Mesenchymal stem cell (in vitro differentiated cells and primary cell): Measurements from ENCODE around the gene HERC3.
A peak's percentile ranks its signal among the peaks of the same experiment; 100 is the strongest.

Source experiments
- DNase-seq: peaks from one replicate; pipeline ENCODE4 v3.0.0-alpha.2; 2013
- H2AFZ ChIP-seq: one replicate; pipeline ENCODE4 v1.6.1; 2013; ENCODE audit warnings: low read depth, mild to moderate bottlenecking, control low read depth, inconsistent platforms, low read length, moderate library complexity
- H2AK5ac ChIP-seq: 2 replicates; pipeline ENCODE4 v1.6.1; 2013; ENCODE audit warnings: low read length, moderate library complexity, mild to moderate bottlenecking, inconsistent platforms; ENCODE audit not compliant: severe bottlenecking
- H2BK120ac ChIP-seq: one replicate; pipeline ENCODE4 v1.6.1; 2013; ENCODE audit warnings: low read depth, mild to moderate bottlenecking, inconsistent platforms, low read length, moderate library complexity
- H2BK12ac ChIP-seq, 2 experiments: one replicate each; pipeline ENCODE4 v1.6.1; 2013; ENCODE audit warnings: inconsistent platforms in 2 of 2, low read length in 2 of 2, mild to moderate bottlenecking in 2 of 2, moderate library complexity in 2 of 2, control low read depth in 1 of 2
- H2BK15ac ChIP-seq: one replicate; pipeline ENCODE4 v1.6.1; 2013; ENCODE audit warnings: mild to moderate bottlenecking, low read depth, inconsistent platforms; ENCODE audit not compliant: poor library complexity, severe bottlenecking
- H2BK5ac ChIP-seq: 2 replicates; pipeline ENCODE4 v1.6.1; 2013; ENCODE audit warnings: low read depth, mild to moderate bottlenecking, low read length, control low read depth, inconsistent platforms; ENCODE audit not compliant: poor library complexity, severe bottlenecking
- H3K14ac ChIP-seq, 2 experiments: one replicate each; pipeline ENCODE4 v1.6.1; 2013; ENCODE audit warnings: inconsistent platforms in 2 of 2, low read length in 2 of 2, control low read depth in 1 of 2, mild to moderate bottlenecking in 1 of 2, moderate library complexity in 1 of 2
- H3K18ac ChIP-seq, 2 experiments: one replicate each; pipeline ENCODE4 v1.6.1; 2013; ENCODE audit warnings: inconsistent platforms in 2 of 2, low read length in 2 of 2, control low read depth in 1 of 2, low read depth in 1 of 2, mild to moderate bottlenecking in 1 of 2
- H3K23ac ChIP-seq, 2 experiments: one replicate each; pipeline ENCODE4 v1.6.1; 2013; ENCODE audit warnings: inconsistent platforms in 2 of 2, low read length in 2 of 2, mild to moderate bottlenecking in 2 of 2, moderate library complexity in 2 of 2, control low read depth in 1 of 2
- H3K27ac ChIP-seq: 2 replicates; pipeline ENCODE4 v1.5.1; 2013; ENCODE audit warnings: mild to moderate bottlenecking, moderate library complexity, low read length, control low read depth, inconsistent platforms; ENCODE audit not compliant: poor library complexity, severe bottlenecking
- H3K27me3 ChIP-seq, 2 experiments: 2 replicates each; pipeline versions ENCODE4 v1.6.1 to v1.7.0; 2013; ENCODE audit warnings: low read length in 2 of 2, mild to moderate bottlenecking in 2 of 2, moderate library complexity in 2 of 2, control low read depth in 1 of 2, inconsistent platforms in 1 of 2; ENCODE audit not compliant: control insufficient read depth in 1 of 2, insufficient read depth in 1 of 2
- H3K36me3 ChIP-seq, 2 experiments: 2 replicates each; pipeline versions ENCODE4 v1.6.1 to v1.7.0; 2013; ENCODE audit warnings: low read length in 2 of 2, control low read depth in 1 of 2, inconsistent platforms in 1 of 2, low read depth in 1 of 2, mild to moderate bottlenecking in 1 of 2; ENCODE audit not compliant: insufficient read depth in 2 of 2, control insufficient read depth in 1 of 2
- H3K4ac ChIP-seq, 2 experiments: one replicate each; pipeline ENCODE4 v1.6.1; 2013; ENCODE audit warnings: inconsistent platforms in 2 of 2, low read length in 2 of 2, mild to moderate bottlenecking in 2 of 2, moderate library complexity in 2 of 2, control low read depth in 1 of 2, low read depth in 1 of 2
- H3K4me1 ChIP-seq: 2 replicates; pipeline ENCODE4 v1.6.1; 2013; ENCODE audit warnings: low read depth, low read length, control low read depth; ENCODE audit not compliant: control insufficient read depth, insufficient read depth
- H3K4me2 ChIP-seq: 2 replicates; pipeline ENCODE4 v1.6.1; 2013; ENCODE audit warnings: low read length, mild to moderate bottlenecking, inconsistent platforms; ENCODE audit not compliant: poor library complexity, severe bottlenecking
- H3K4me3 ChIP-seq, 2 experiments: 2 replicates each; pipeline versions ENCODE4 v1.5.1 to v1.7.0; 2013; ENCODE audit warnings: low read length in 2 of 2, mild to moderate bottlenecking in 2 of 2, control low read depth in 1 of 2, low read depth in 1 of 2; ENCODE audit not compliant: insufficient read depth in 1 of 2
- H3K79me1 ChIP-seq: replicated peaks from 2 replicates; pipeline ENCODE4 v1.6.1; 2013; ENCODE audit warnings: mild to moderate bottlenecking, control low read depth, low read length, inconsistent platforms; ENCODE audit not compliant: poor library complexity, severe bottlenecking
- H3K9ac ChIP-seq: 2 replicates; pipeline ENCODE4 v1.7.0; 2013; ENCODE audit warnings: mild to moderate bottlenecking, low read length, moderate library complexity
- H3K9me3 ChIP-seq: 2 replicates; pipeline ENCODE4 v1.7.0; 2013; ENCODE audit warnings: mild to moderate bottlenecking, low read length; ENCODE audit not compliant: control insufficient read depth
- H4K8ac ChIP-seq: one replicate; pipeline ENCODE4 v1.6.1; 2013; ENCODE audit warnings: inconsistent platforms, mild to moderate bottlenecking, low read length, moderate library complexity
- H4K91ac ChIP-seq: one replicate; pipeline ENCODE4 v1.6.1; 2013; ENCODE audit warnings: mild to moderate bottlenecking, low read length, inconsistent platforms
- WGBS: methylation state at CpG from one replicate; pipeline ENCODE4 v1.1.7; 2013; ENCODE audit warnings: mixed read lengths; 5-methylcytosine and 5-hydroxymethylcytosine counted together

HERC3 gene

GRCh38 chr4:88705223-88705622 is 112.9 kb downstream of the HERC3 start:
- H2AFZ ChIP-seq, result no peak overlapping the region
- no peak overlapping the region for H4K8ac ChIP-seq

GRCh38 chr4:88705805-88706492 is 113.7 kb downstream of the HERC3 start:
- H2BK15ac ChIP-seq, result no peak overlapping the region

More at GRCh38 chr4:88705223-88705622, 112.9 kb downstream of the HERC3 start:
- no peak for DNase-seq
- Histone ChIP-seq H3K14ac (no peak overlapping the region), H3K4ac (no peak overlapping the region), H3K4me2 (no peak overlapping the region), H3K27me3 (no peaks in the 10 kb centered on the region), H3K4me1 (no peaks in the 10 kb centered on the region), H3K79me1 (no peaks in the 10 kb centered on the region), H2BK15ac (no peak overlapping the region), H3K4me3 (no peak overlapping the region), H3K18ac (no peak overlapping the region), H3K36me3 (peaks cover 0 to 29% of the 10 kb centered on the region in 2 experiments), H2AK5ac (no peak overlapping the region), H3K9me3 (no peaks in the 10 kb centered on the region), H2BK120ac (no peak overlapping the region), H4K91ac (no peak overlapping the region), H2BK5ac (no peak overlapping the region), H3K9ac (no peak overlapping the region), H2BK12ac (no peak overlapping the region), H3K27ac (no peak overlapping the region), H3K23ac (no peak overlapping the region)

GRCh38 chr4:88706574-88706973 is 114.3 kb downstream of the HERC3 start:
- H4K8ac ChIP-seq, result no peak overlapping the region
- no peak overlapping the region for H3K18ac ChIP-seq
- no peak overlapping the region for H2AK5ac ChIP-seq
- H3K9me3 ChIP-seq, result no peaks in the 10 kb centered on the region
- H3K27ac ChIP-seq, result no peak overlapping the region
- no peak overlapping the region for H3K14ac ChIP-seq
- no peak overlapping the region for H2BK120ac ChIP-seq
- no peaks in the 10 kb centered on the region for H3K79me1 ChIP-seq
- H2AFZ ChIP-seq, result no peak overlapping the region
- H3K9ac ChIP-seq, result peak overlapping the region; percentile 74
- H3K4me1 ChIP-seq, result no peaks in the 10 kb centered on the region
- H3K4me3 ChIP-seq, result no peak overlapping the region
- H3K27me3 ChIP-seq, result no peaks in the 10 kb centered on the region
- no peak overlapping the region for H3K4ac ChIP-seq
- H3K23ac ChIP-seq, result no peak overlapping the region
- H4K91ac ChIP-seq, result no peak overlapping the region
- H2BK12ac ChIP-seq, result no peak overlapping the region
- H3K4me2 ChIP-seq, result no peak overlapping the region
- 83% methylated on average over 9 of the region's 9 CpGs for WGBS
- DNase-seq, result peak; percentile 51
- H2BK15ac ChIP-seq, result no peak overlapping the region
- no peak overlapping the region for H2BK5ac ChIP-seq
- H3K36me3 ChIP-seq, result peaks cover 0 to 40% of the 10 kb centered on the region in 2 experiments

More at GRCh38 chr4:88705805-88706492, 113.7 kb downstream of the HERC3 start:
- H3K4me2 ChIP-seq, result no peak overlapping the region
- peak overlapping the region; percentile 74 for H3K9ac ChIP-seq
- no peak overlapping the region for H2BK12ac ChIP-seq
- H3K23ac ChIP-seq, result no peak overlapping the region
- no peak overlapping the region for H3K18ac ChIP-seq
- H3K27ac ChIP-seq, result no peak overlapping the region
- H3K4me1 ChIP-seq, result no peaks in the 10 kb centered on the region
- no peak overlapping the region for H2AFZ ChIP-seq
- DNase-seq, result peak; percentile 38
- no peak overlapping the region for H4K8ac ChIP-seq
- no peaks in the 10 kb centered on the region for H3K27me3 ChIP-seq
- 88% methylated on average over 3 of the region's 3 CpGs for WGBS
- H3K4me3 ChIP-seq, result no peak overlapping the region
- H2AK5ac ChIP-seq, result no peak overlapping the region
- H3K4ac ChIP-seq, result no peak overlapping the region
- H3K14ac ChIP-seq, result no peak overlapping the region
- no peaks in the 10 kb centered on the region for H3K9me3 ChIP-seq
- H2BK120ac ChIP-seq, result no peak overlapping the region
- no peaks in the 10 kb centered on the region for H3K79me1 ChIP-seq
- H3K36me3 ChIP-seq, result peaks cover 0 to 36% of the 10 kb centered on the region in 2 experiments
- H2BK5ac ChIP-seq, result no peak overlapping the region
- H4K91ac ChIP-seq, result no peak overlapping the region

DNA sequence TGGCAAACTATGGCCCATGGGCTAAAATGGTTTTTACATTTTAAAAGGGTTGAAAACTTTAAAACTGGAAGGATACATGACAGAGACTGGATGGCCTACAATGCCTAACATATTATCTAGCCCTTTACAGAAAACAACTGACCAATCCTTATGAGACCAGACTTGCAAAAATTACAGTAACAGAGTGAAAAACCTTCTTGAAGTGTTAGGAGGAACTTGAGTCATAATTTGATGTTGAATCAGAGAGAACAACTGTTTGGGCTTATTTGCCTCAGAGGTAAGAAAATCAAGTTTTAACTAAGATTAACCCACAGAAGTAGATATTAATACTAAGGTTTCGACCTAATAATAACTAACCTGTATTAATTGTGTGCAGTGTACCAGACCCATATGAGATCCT is 117.7 kb downstream of the HERC3 start:
- no peak overlapping the region for H3K23ac ChIP-seq
- no peak overlapping the region for H4K8ac ChIP-seq
- H3K14ac ChIP-seq, result no peak overlapping the region

More for the DNA sequence above, 117.7 kb downstream of the HERC3 start:
- H3K4me3 ChIP-seq, result no peak overlapping the region
- H3K36me3 ChIP-seq, result peaks cover 0 to 38% of the 10 kb centered on the region in 2 experiments
- H2BK12ac ChIP-seq, result no peak overlapping the region
- H2AFZ ChIP-seq, result no peak overlapping the region
- no peak overlapping the region for H4K91ac ChIP-seq
- H3K9me3 ChIP-seq, result no peaks in the 10 kb centered on the region
- no peak for DNase-seq
- no peak overlapping the region for H2BK120ac ChIP-seq
- no peak overlapping the region for H3K18ac ChIP-seq
- no peak overlapping the region for H3K27ac ChIP-seq
- H2BK5ac ChIP-seq, result no peak overlapping the region
- H3K9ac ChIP-seq, result no peak overlapping the region
- no peaks in the 10 kb centered on the region for H3K79me1 ChIP-seq
- 100% methylated on average over 1 of the region's 1 CpG for WGBS
- no peaks in the 10 kb centered on the region for H3K27me3 ChIP-seq
- no peak overlapping the region for H3K4ac ChIP-seq
- H3K4me2 ChIP-seq, result no peak overlapping the region
- no peak overlapping the region for H2AK5ac ChIP-seq
- H2BK15ac ChIP-seq, result no peak overlapping the region
- H3K4me1 ChIP-seq, result no peaks in the 10 kb centered on the region
